ENCODE data around the gene DDI2. TPM values are rescaled to one million over a fixed set of nuclear protein-coding genes. Genes with fewer than 3 reads are reported as not detected.

The DDI2 gene
- total RNA-seq, 2 donors from 2014 or later, result 18.8 to 30.1 TPM

DNA sequence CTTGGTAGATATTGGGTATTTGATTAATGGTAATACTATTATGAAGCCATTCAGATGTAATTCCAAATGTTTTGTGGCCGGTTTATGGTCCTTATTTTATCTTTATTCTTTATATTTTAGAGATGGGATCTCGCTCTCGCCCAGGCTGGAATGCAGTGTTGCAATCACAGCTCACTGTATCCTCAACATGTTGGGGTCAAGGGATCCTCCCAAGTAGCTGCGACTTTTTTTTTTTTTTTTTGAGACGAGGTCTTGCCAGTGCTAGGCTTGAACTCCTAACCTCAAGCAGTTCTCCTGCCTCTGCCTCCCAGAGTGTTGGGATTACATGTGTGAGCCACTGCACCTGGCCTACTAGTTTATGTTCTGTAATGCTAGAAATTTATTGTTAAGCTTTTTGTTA is 4.7 kb downstream of the DDI2 start:
- Histone ChIP-seq H3K4me1 (peaks cover 67% of the 10 kb centered on the region), H3K9me3 (no peaks in the 10 kb centered on the region), H3K36me3 (replicated peaks in 1 of 2; ENCODE audit: insufficient read depth in 1 of 2, low read depth in 2 of 2) (no peaks in the 10 kb centered on the region), H3K27me3 (no peaks in the 10 kb centered on the region), H3K27ac (no peak overlapping the region), H3K4me3 (no peak overlapping the region)
- intact Hi-C loops (cut with DNase I), result no loop called here
- ATAC-seq (no peak), DNase-seq (no peak)
- WGBS, 2 donors, result 78 to 85% methylated on average over 5 of the region's 5 CpGs
- TF ChIP-seq, protein P1, sequence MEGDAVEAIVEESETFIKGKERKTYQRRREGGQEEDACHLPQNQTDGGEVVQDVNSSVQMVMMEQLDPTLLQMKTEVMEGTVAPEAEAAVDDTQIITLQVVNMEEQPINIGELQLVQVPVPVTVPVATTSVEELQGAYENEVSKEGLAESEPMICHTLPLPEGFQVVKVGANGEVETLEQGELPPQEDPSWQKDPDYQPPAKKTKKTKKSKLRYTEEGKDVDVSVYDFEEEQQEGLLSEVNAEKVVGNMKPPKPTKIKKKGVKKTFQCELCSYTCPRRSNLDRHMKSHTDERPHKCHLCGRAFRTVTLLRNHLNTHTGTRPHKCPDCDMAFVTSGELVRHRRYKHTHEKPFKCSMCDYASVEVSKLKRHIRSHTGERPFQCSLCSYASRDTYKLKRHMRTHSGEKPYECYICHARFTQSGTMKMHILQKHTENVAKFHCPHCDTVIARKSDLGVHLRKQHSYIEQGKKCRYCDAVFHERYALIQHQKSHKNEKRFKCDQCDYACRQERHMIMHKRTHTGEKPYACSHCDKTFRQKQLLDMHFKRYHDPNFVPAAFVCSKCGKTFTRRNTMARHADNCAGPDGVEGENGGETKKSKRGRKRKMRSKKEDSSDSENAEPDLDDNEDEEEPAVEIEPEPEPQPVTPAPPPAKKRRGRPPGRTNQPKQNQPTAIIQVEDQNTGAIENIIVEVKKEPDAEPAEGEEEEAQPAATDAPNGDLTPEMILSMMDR (IDR thresholded peaks at IDR 0.05), result no peak
- TF ChIP-seq POLR2A (IDR thresholded peaks at IDR 0.05), result no peak

DNA sequence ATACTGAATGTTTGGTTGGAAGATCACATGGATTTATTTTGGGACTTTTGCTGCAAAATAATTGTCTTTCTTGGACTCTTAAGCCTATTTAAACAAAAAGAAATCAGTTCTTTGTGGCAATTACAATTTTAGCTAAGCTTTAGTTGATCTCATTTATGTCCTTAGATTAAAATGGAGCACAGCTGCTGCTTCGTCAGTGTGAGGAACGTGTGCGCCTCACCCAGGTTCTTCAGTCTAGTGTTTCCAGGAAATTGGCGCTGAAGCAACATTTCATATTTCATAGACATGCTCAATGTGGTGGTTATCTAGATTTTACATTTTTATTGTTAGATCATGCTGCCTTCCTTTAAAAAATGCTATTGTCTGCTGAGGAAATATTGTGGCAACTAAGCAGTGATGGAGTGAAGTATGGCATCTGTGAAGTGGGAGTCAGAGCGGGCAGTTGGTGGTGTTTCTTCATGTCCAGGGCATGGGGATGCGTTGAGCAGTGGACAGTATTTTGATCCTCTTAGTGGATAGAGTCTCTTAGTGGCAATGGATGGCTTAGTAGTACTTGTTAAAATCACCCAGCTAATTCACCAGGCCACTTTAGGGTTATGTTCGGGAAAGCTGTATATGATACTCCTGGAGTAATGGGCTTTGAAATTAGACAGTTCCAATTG is 5.6 kb downstream of the DDI2 start:
- Histone ChIP-seq H3K4me1 (peaks cover 67% of the 10 kb centered on the region), H3K27ac (no peak overlapping the region), H3K4me3 (no peak overlapping the region), H3K27me3 (no peaks in the 10 kb centered on the region), H3K36me3 (replicated peaks in 1 of 2; ENCODE audit: insufficient read depth in 1 of 2, low read depth in 2 of 2) (peaks cover 0 to 3% of the 10 kb centered on the region in 2 donors), H3K9me3 (no peaks in the 10 kb centered on the region)
- WGBS, 2 donors, result 89 to 92% methylated on average over 7 of the region's 7 CpGs
- ATAC-seq (no peak), DNase-seq (no peak)
- TF ChIP-seq, protein P1 (IDR thresholded peaks at IDR 0.05), result no peak
- intact Hi-C loops (cut with DNase I), result no loop called here

DNA sequence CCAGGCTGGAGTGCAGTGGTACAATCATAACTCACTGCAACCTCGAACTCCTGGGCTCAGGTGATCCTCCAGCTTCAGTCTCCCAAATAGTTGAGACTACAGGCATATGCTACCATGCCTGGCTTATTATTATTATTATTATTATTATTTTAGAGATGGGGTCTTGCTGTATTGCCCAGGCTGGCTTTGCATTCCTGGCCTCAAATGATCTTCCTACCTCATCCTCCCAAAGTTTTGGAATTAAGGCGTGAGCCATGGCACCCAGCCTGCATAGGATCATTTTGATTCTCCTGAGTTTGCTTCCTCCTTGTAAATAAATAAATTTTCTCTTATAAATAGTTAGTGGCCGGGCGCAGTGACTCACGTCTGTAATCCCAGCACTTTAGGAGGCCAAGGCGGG is 6.2 kb downstream of the DDI2 start:
- Histone ChIP-seq H3K9me3 (no peaks in the 10 kb centered on the region), H3K36me3 (replicated peaks in 1 of 2; ENCODE audit: insufficient read depth in 1 of 2, low read depth in 2 of 2) (peaks cover 0 to 3% of the 10 kb centered on the region in 2 donors), H3K4me1 (peaks cover 65% of the 10 kb centered on the region), H3K27ac (no peak overlapping the region), H3K4me3 (no peak overlapping the region), H3K27me3 (no peaks in the 10 kb centered on the region)
- DNase-seq (no peak), ATAC-seq (no peak)
- intact Hi-C loops (cut with DNase I), result no loop called here
- TF ChIP-seq POLR2A (IDR thresholded peaks at IDR 0.05), result no peak
- TF ChIP-seq, protein P1 (IDR thresholded peaks at IDR 0.05), result no peak
- 93 to 99% methylated on average over 6 of the region's 6 CpGs for WGBS, 2 donors

DNA sequence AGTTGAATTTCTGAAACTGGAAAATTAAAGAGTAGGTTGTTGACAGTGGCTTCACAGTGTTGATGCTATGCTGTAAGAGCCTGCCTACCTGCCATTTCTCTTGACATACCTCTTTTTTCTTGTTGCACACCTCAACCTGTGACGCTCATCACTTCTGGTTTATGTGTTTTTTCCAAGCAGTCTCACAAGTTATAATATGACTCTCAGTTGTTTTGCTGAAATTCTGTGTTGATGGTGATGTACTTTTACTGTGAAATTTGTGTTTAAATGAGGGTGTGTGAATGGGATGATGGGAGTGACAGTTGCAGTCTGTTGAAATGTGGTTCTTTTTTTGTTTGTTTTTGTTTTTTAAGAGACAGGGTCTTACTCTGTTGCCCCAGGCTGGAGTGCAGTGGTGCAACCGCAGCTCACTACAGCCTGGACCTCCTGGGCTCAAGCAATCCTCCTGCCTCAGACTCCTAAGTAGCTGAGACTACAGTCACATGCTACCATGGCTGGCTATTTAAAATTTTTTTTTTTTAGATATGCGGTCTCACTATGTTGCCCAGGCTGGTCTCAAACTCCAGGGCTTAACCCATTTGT is 7.0 kb downstream of the DDI2 start:
- no peaks in the 10 kb centered on the region for H3K9me3 ChIP-seq
- ATAC-seq (no peak), DNase-seq (no peak)
- peaks cover 0 to 3% of the 10 kb centered on the region in 2 donors for H3K36me3 ChIP-seq (replicated peaks in 1 of 2; ENCODE audit: insufficient read depth in 1 of 2, low read depth in 2 of 2)
- no peak overlapping the region for H3K4me3 ChIP-seq
- H3K27ac ChIP-seq, result peak overlapping the region in 2 of 4 donors; percentile 28 to 51
- H3K27me3 ChIP-seq, result no peaks in the 10 kb centered on the region
- TF ChIP-seq, protein P1 (IDR thresholded peaks at IDR 0.05), result no peak
- TF ChIP-seq POLR2A (IDR thresholded peaks at IDR 0.05), result no peak
- intact Hi-C loops (cut with DNase I), result no loop called here
- 82 to 94% methylated on average over 3 of the region's 3 CpGs for WGBS, 2 donors
- peaks cover 57% of the 10 kb centered on the region for H3K4me1 ChIP-seq

Data from body of pancreas (tissue), 4 donors.